Mucosa of descending colon (tissue), 3 donors: ENCODE results near the gene AP3D1. TPM values are rescaled to one million over a fixed set of nuclear protein-coding genes. Genes with fewer than 3 reads are reported as not detected.

Experiments used
- ATAC-seq: fragments of 200-7000 bp; cut with Tn5 transposase; one replicate; pipeline ENCODE4 v1.9.1; 2020; ENCODE audit warnings: mild to moderate bottlenecking, moderate library complexity
- DNase-seq, 3 donors: peaks; one replicate each; pipeline ENCODE4 v3.0.0-alpha.2; 2020
- H3K36me3 ChIP-seq: fragments of 200-600 bp; one replicate; pipeline ENCODE4 v1.8.0; 2021; ENCODE audit warnings: low read depth, mild to moderate bottlenecking
- H3K4me1 ChIP-seq: fragments of 200-600 bp; one replicate; pipeline ENCODE4 v1.8.0; 2021; ENCODE audit warnings: low read depth, mild to moderate bottlenecking
- H3K4me3 ChIP-seq: fragments of 200-600 bp; one replicate; pipeline ENCODE4 v1.8.0; 2021; ENCODE audit warnings: mild to moderate bottlenecking
- H3K9me3 ChIP-seq: fragments of 200-600 bp; one replicate; pipeline ENCODE4 v1.8.0; 2021; ENCODE audit warnings: mild to moderate bottlenecking
- CTCF ChIP-seq: fragments of 200-600 bp; IDR thresholded peaks from one replicate; pipeline ENCODE4 v1.8.0; 2022; ENCODE audit warnings: antibody characterized with exemption, mild to moderate bottlenecking
- intact Hi-C, 2 donors: fragments of 100-400 bp; cut with DNase I in 1 of 2; cut with micrococcal nuclease in 1 of 2; formaldehyde crosslinking; loops; one replicate each; pipeline versions ENCODE4 v1.11.0 to v1.11.1; 2022; cut with DNase I, micrococcal nuclease
- total RNA-seq, 3 donors: library from RNA; stranded (reverse); fragmentation: NEBNext Ultra II Directional in 2 of 3; extraction: Animal tissue kit (Norgen Biotek cat#: 25700) in 2 of 3; gene quantifications; one replicate each; pipeline versions ENCODE4 v1.2.1 to v1.2.4, GENCODE V29; 2021 to 2023
- donor health status: DM: no; HTN: no; CAD: no; lungs with moderate emphysema.
- donor health status: DM: no; HTN: no; CAD: no.
- donor health status: DM: no; HTN: yes; CAD: no.

The AP3D1 gene
- total RNA-seq, 3 donors from 2014 or later: 103 to 120 (median 103) TPM

GRCh38 chr19:2119921-2120785 lies 31.2 kb downstream of the AP3D1 start:
- ATAC-seq (no peak), DNase-seq (no peak)
- H3K36me3 ChIP-seq: peaks cover 30% of the 10 kb centered on the region
- no peaks in the 10 kb centered on the region for H3K9me3 ChIP-seq
- no peak for TF ChIP-seq CTCF
- intact Hi-C loops: no loop called here
- no peaks in the 10 kb centered on the region for H3K4me1 ChIP-seq
- H3K4me3 ChIP-seq: no peak overlapping the region

GRCh38 chr19:2118438-2118837 lies 32.9 kb downstream of the AP3D1 start:
- Histone ChIP-seq H3K4me1 (no peaks in the 10 kb centered on the region), H3K36me3 (peaks cover 42% of the 10 kb centered on the region), H3K9me3 (no peaks in the 10 kb centered on the region), H3K4me3 (no peak overlapping the region)
- ATAC-seq (no peak), DNase-seq (peak in 1 of 3 donors; percentile 38)
- intact Hi-C loops: no loop called here
- no peak for TF ChIP-seq CTCF

- ATAC-seq (no peak), DNase-seq (no peak)
- Histone ChIP-seq H3K9me3 (no peaks in the 10 kb centered on the region), H3K36me3 (peaks cover 47% of the 10 kb centered on the region), H3K4me3 (no peak overlapping the region), H3K4me1 (no peaks in the 10 kb centered on the region)
- TF ChIP-seq CTCF: no peak
- intact Hi-C loops: no loop called here
Measured at GRCh38 chr19:2117215-2117960, 34.0 kb downstream of the AP3D1 start.

GRCh38 chr19:2116507-2116906 lies 34.9 kb downstream of the AP3D1 start:
- Histone ChIP-seq H3K9me3 (no peaks in the 10 kb centered on the region), H3K4me1 (no peaks in the 10 kb centered on the region), H3K4me3 (no peak overlapping the region), H3K36me3 (peaks cover 54% of the 10 kb centered on the region)
- no peak for TF ChIP-seq CTCF
- DNase-seq (no peak), ATAC-seq (no peak)
- intact Hi-C loops: no loop called here

- DNase-seq (no peak), ATAC-seq (no peak)
- intact Hi-C loops: no loop called here
- Histone ChIP-seq H3K4me3 (no peak overlapping the region), H3K36me3 (peaks cover 59% of the 10 kb centered on the region), H3K4me1 (no peaks in the 10 kb centered on the region), H3K9me3 (no peaks in the 10 kb centered on the region)
- no peak for TF ChIP-seq CTCF
Measured at GRCh38 chr19:2115911-2116426, 35.4 kb downstream of the AP3D1 start.
